Karpas-422 (cell line): ENCODE measurements around the gene ENDOU. TPM values are rescaled to one million over a fixed set of nuclear protein-coding genes. Genes with fewer than 3 reads are reported as not detected.
A peak's percentile ranks its signal among the peaks of the same experiment; 100 is the strongest.

Source experiments
- DNase-seq: peaks from one replicate; pipeline ENCODE4 v3.0.0-alpha.2; 2015
- H2AFZ ChIP-seq: fragments of 200-600 bp; sonication (generic); 2 replicates; pipeline ENCODE4 v1.6.1; 2014; ENCODE audit warnings: antibody characterized with exemption, low read length, mixed read lengths
- H3K27ac ChIP-seq: fragments of 200-600 bp; sonication (generic); 2 replicates; pipeline ENCODE4 v1.5.1; 2014; ENCODE audit warnings: mild to moderate bottlenecking, low read length, moderate library complexity
- H3K27me3 ChIP-seq: fragments of 200-600 bp; sonication (generic); 2 replicates; pipeline ENCODE4 v1.6.1; 2014; ENCODE audit warnings: low read length, mixed read lengths
- H3K36me3 ChIP-seq: fragments of 200-600 bp; sonication (generic); 2 replicates; pipeline ENCODE4 v1.6.1; 2014; ENCODE audit warnings: low read length, mixed read lengths; ENCODE audit not compliant: insufficient read depth
- H3K4me1 ChIP-seq: fragments of 200-600 bp; sonication (generic); 2 replicates; pipeline ENCODE4 v1.6.1; 2014; ENCODE audit warnings: mild to moderate bottlenecking, low read length, mixed read lengths
- H3K4me2 ChIP-seq: fragments of 200-600 bp; sonication (generic); 2 replicates; pipeline ENCODE4 v1.6.1; 2014; ENCODE audit warnings: low read length, low read depth, mild to moderate bottlenecking; ENCODE audit not compliant: poor library complexity, severe bottlenecking
- H3K4me3 ChIP-seq: fragments of 200-600 bp; sonication (generic); 2 replicates; pipeline ENCODE4 v1.5.1; 2014; ENCODE audit warnings: mild to moderate bottlenecking, antibody characterized with exemption, low read length, mixed read lengths
- H3K79me2 ChIP-seq: fragments of 200-600 bp; sonication (generic); 2 replicates; pipeline ENCODE4 v1.6.1; 2014; ENCODE audit warnings: mild to moderate bottlenecking, low read length, mixed read lengths
- H3K9ac ChIP-seq: fragments of 200-600 bp; sonication (generic); 2 replicates; pipeline ENCODE4 v1.6.0; 2014; ENCODE audit warnings: low read length
- H3K9me2 ChIP-seq: fragments of 200-600 bp; sonication (generic), shearing (Covaris generic); replicated peaks from 2 replicates; pipeline ENCODE4 v1.6.0; 2014; ENCODE audit warnings: mild to moderate bottlenecking, low read length, moderate library complexity; ENCODE audit not compliant: insufficient read depth
- H3K9me3 ChIP-seq: fragments of 300-700, 200-600 bp; sonication (generic); 2 replicates; pipeline ENCODE4 v1.6.1; 2014; ENCODE audit warnings: low read length, mixed read lengths
- H4K20me1 ChIP-seq: fragments of 200-600 bp; sonication (generic); 2 replicates; pipeline ENCODE4 v1.6.1; 2014; ENCODE audit warnings: mild to moderate bottlenecking, antibody characterized with exemption, low read length, low read depth; ENCODE audit not compliant: insufficient read depth
- total RNA-seq: library from RNA; depleted of rRNA; stranded (reverse); fragments of >200 nt; shearing (Covaris generic); gene quantifications from 2 replicates; pipeline ENCODE4 v1.2.3, GENCODE V29; 2014; ENCODE audit warnings: low replicate concordance

ENDOU gene
- total RNA-seq, 1 experiment from 2014 or later, result 1.2 TPM

DNA sequence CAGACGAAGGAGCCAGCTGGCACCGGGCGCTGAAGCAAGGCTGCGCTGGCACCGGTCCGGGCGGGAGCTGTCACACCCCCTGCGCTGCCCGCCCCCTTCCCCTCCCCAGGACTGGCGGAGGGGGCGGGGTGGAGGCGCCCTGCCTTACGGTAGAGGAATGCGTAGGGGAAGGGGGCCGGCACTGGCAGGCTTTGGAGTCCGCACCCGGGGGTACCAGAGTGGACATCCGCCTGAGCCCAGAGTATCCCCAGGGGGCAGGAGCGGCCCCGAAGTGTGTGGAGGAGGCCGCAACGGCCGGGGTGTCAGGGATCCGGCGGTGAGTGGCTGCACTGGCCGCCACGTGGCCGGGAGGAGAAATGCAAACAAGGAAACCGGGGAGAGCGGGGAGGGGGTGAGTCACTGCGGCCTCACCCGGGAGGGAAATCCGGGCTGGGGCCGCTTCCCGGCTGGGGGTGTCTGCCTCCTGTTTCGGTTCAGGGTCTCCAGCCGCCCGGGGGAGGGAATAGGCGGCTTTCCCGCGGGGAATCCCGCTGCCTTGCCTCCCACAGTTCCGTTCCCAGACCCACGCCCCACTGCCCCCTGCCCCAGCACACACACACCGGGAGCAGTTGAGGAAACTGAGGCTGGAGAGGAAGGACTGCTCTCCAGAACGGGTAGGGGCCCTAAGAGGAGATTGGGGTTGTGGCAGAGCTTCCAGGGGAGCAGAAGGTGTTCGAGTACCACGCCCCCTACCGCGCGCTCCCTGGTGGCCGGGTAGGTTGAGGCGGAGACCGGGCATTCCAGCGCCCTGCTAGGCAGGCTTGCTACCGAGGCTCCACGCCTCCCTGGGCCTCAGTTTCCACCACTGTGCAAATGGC lies 33.8 kb upstream of the ENDOU start, which contains the start of gene RAPGEF3:
TSS of gene RAPGEF3 (minus strand) at position 47 of the 857 bp plus-strand sequence. CDS start 324 bp downstream, outside the sequence.
- peak within 1 kb of the TSS; percentile 70 for H3K4me3 ChIP-seq
- no peaks in the 10 kb centered on the region for H3K27me3 ChIP-seq
- no peaks in the 10 kb centered on the region for H3K79me2 ChIP-seq
- no peaks in the 10 kb centered on the region for H3K9me2 ChIP-seq
- H3K4me2 ChIP-seq, result peak within 1 kb of the TSS; percentile 86
- H4K20me1 ChIP-seq, result no peaks in the 10 kb centered on the region
- peak; percentile 86 for DNase-seq
- H3K27ac ChIP-seq, result no peak within 1 kb of the TSS
- no peaks in the 10 kb centered on the region for H3K9me3 ChIP-seq
- peak within 1 kb of the TSS; percentile 96 for H2AFZ ChIP-seq
- peaks cover 38% of the 10 kb centered on the region for H3K4me1 ChIP-seq
- H3K9ac ChIP-seq, result peak within 1 kb of the TSS; percentile 71
- H3K36me3 ChIP-seq, result no peaks in the 10 kb centered on the region

DNA sequence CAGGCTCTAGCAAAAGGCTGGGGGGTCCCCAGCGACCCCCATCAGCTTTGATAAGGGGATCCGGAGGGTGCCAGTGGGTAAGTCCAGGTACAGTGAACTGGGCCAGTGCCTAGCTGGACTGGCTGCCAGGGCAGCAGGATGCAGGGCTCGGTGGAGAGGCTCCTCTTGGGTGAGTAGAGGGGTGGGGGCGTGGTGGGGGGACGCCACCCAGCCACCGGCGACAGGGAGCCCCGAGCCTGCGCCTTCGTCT lies 33.2 kb upstream of the ENDOU start:
- peak overlapping the region; percentile 96; the same call in 1 of the 2 replicates for H2AFZ ChIP-seq

DNA sequence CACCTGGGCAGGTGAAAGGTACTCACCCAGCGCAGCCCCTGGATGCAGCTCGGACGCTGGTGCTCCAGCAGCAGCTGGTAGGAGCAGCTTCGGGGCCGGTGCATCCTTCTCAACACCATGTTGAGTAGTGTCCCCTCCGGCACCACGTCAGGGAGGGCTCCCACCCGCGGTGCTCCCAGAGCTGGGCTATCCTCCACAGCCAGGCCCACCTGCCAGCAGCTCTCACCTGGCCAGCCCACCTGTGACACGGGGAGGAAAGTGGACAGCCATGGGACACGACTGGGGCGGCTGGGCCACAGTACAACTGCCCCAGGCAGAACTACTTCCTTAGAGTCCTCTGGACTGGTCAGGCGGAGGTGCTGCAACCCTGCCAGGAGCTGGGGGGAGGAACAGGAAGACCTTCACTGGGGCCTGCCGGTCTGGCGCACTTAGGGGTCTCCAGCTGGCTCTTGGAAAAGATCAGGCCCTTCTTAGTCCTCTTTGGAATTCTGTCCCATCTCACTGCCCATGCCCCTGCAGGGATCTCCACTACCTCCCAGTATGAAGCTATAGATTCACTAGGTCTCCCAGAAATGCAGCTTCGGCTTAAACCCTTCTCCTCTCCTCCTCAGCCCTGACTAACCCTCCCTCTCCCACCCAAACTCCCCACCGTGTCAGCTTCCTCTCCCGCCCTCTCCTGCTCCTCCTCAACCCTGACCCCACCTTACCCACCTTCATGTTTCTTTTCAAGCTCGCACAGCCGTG lies 32.7 kb upstream of the ENDOU start:
- H3K36me3 ChIP-seq, result no peaks in the 10 kb centered on the region
- no peaks in the 10 kb centered on the region for H3K79me2 ChIP-seq
- DNase-seq, result no peak
- no peak overlapping the region for H3K27ac ChIP-seq
- H3K4me3 ChIP-seq, result peak overlapping the region; percentile 70
- peak overlapping the region; percentile 86 for H3K4me2 ChIP-seq
- peak overlapping the region; percentile 71 for H3K9ac ChIP-seq
- no peaks in the 10 kb centered on the region for H3K27me3 ChIP-seq
- no peaks in the 10 kb centered on the region for H3K9me2 ChIP-seq
- no peak overlapping the region for H2AFZ ChIP-seq
- peaks cover 41% of the 10 kb centered on the region for H3K4me1 ChIP-seq
- H4K20me1 ChIP-seq, result no peaks in the 10 kb centered on the region
- H3K9me3 ChIP-seq, result no peaks in the 10 kb centered on the region

More for the DNA sequence above, 33.2 kb upstream of the ENDOU start:
- H3K4me2 ChIP-seq, result peak overlapping the region; percentile 86
- no peak for DNase-seq
- no peaks in the 10 kb centered on the region for H3K27me3 ChIP-seq
- H3K27ac ChIP-seq, result no peak overlapping the region
- peak overlapping the region; percentile 70 for H3K4me3 ChIP-seq
- no peaks in the 10 kb centered on the region for H3K9me3 ChIP-seq
- no peaks in the 10 kb centered on the region for H3K79me2 ChIP-seq
- no peaks in the 10 kb centered on the region for H3K9me2 ChIP-seq
- H3K4me1 ChIP-seq, result peaks cover 38% of the 10 kb centered on the region
- no peaks in the 10 kb centered on the region for H3K36me3 ChIP-seq
- H4K20me1 ChIP-seq, result no peaks in the 10 kb centered on the region
- peak overlapping the region; percentile 71 for H3K9ac ChIP-seq

DNA sequence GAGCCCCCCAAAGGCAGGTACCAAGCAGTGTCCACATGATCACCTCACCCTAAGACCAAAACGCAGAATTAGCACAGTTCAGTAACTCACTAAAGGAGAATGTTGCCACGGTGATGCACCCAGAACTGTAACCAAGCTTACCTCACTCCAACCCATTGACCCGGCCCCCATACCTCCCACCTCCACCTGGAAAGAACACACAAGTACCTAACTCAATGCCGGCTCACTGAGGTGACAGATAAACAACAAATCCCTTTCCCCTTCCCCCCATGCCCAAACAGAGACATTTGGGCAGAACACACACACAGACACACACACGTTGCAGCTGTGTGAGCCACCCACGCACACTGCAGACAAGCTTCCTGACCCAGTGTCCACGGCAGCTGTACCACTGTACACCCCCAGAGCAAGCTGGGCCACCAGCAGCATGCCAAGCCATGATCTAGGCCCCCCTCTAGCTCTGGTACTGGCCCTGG lies 32.1 kb upstream of the ENDOU start:
- Histone ChIP-seq H3K27ac (no peak overlapping the region), H2AFZ (no peak overlapping the region)

DNA sequence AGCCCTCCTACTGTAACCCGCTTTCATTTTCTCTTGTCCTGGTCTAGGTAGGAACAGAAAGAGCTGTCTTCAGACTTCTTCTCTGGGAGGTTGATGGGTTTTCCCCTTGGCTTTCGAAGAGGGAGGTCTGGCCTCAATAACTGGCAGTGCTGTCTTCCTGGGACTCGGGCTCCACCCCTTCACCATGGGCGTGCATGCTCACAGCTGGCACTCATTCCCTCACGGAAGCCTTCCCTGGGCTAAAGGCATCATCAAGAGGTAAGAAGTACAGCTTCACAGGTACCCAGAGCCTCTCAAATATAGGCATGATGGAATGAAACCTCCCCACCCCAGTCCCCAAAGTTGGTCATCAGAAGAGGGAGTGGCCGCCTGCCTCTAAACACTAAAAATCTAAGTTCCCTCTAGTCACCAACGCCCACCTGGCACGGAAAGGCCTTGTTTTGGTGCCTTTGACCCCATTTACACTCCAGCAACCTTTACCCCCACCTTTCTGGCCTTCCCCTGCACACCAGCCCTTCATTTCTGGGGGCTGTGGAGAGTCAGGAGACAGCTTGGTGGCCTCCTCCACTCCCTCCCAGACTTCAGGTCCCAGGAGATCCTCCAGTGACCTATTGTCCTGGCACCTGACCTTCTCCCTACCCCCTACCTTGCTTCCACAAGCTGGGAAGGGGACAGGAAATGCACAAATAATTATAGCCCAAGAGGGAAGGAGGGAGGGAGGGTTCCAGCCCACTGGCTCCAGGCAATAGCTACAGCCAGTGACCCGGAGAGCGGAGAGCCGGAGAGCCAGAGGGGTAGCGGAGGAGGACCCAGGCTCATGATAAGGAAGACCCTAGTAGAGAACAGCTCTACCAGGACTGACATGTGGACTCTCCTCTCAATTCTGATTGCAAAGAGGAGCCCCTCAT lies 30.6 kb upstream of the ENDOU start:
- H3K4me3 ChIP-seq, result no peak overlapping the region
- no peak overlapping the region for H3K9ac ChIP-seq

More for the DNA sequence above, 32.1 kb upstream of the ENDOU start:
- Histone ChIP-seq H3K27me3 (no peaks in the 10 kb centered on the region), H3K4me3 (no peak overlapping the region), H3K9me2 (no peaks in the 10 kb centered on the region), H3K36me3 (no peaks in the 10 kb centered on the region), H3K4me2 (no peak overlapping the region), H4K20me1 (no peaks in the 10 kb centered on the region), H3K79me2 (no peaks in the 10 kb centered on the region), H3K9ac (no peak overlapping the region), H3K9me3 (no peaks in the 10 kb centered on the region), H3K4me1 (peaks cover 45% of the 10 kb centered on the region)
- DNase-seq, result no peak

DNA sequence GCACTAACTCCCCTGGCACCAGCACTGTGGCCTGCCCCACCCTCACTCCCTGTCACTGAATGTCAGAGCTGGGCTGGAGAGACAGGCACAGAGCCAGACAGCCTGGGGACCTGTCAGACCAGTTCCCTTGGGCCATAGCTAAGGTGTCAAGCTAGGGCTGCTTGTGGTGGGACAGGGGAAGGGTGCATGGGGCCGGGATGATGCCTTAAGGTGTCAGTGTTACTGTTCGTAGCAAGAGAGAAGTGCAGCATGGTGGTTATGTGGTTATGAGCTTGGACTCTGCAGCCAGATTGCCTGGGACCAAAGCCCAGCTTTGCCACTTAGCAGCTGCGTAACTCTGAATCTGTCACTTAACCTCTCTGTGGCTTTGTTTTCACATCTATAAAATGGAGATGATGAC lies 29.6 kb upstream of the ENDOU start:
- no peaks in the 10 kb centered on the region for H3K9me3 ChIP-seq
- no peaks in the 10 kb centered on the region for H3K27me3 ChIP-seq
- no peak overlapping the region for H3K4me3 ChIP-seq
- H4K20me1 ChIP-seq, result no peaks in the 10 kb centered on the region
- H3K79me2 ChIP-seq, result no peaks in the 10 kb centered on the region
- peaks cover 45% of the 10 kb centered on the region for H3K4me1 ChIP-seq
- H3K9me2 ChIP-seq, result no peaks in the 10 kb centered on the region
- H2AFZ ChIP-seq, result no peak overlapping the region
- no peak for DNase-seq
- no peak overlapping the region for H3K27ac ChIP-seq
- H3K9ac ChIP-seq, result no peak overlapping the region
- H3K36me3 ChIP-seq, result no peaks in the 10 kb centered on the region
- no peak overlapping the region for H3K4me2 ChIP-seq

More for the DNA sequence above, 30.6 kb upstream of the ENDOU start:
- H3K27me3 ChIP-seq, result no peaks in the 10 kb centered on the region
- no peaks in the 10 kb centered on the region for H3K36me3 ChIP-seq
- H4K20me1 ChIP-seq, result no peaks in the 10 kb centered on the region
- no peak overlapping the region for H3K27ac ChIP-seq
- H3K9me3 ChIP-seq, result no peaks in the 10 kb centered on the region
- no peak for DNase-seq
- H3K4me2 ChIP-seq, result no peak overlapping the region
- H3K9me2 ChIP-seq, result no peaks in the 10 kb centered on the region
- H2AFZ ChIP-seq, result no peak overlapping the region
- no peaks in the 10 kb centered on the region for H3K79me2 ChIP-seq
- peaks cover 45% of the 10 kb centered on the region for H3K4me1 ChIP-seq

DNA sequence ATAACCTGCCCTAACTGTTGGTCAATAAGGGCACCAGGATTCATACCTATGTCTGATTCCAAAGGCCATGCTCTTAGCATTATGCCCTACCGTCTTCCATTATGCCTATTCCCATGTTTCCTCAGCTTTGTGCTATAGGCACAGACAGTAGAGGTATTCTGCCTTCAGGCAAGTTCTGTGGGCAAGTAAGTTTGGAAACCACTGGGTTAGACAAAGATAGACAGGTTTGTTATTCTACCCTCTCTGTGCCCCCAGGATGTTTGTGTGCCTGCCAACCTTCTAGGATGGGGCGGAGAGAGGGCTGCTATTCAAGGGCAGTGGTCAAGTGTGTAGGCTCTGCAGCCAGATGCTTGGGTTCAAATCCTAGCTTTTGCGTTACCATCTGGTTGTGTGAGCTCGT lies 28.8 kb upstream of the ENDOU start:
- Histone ChIP-seq H3K27ac (no peak overlapping the region), H3K79me2 (no peaks in the 10 kb centered on the region), H3K4me1 (peaks cover 38% of the 10 kb centered on the region), H4K20me1 (no peaks in the 10 kb centered on the region), H3K36me3 (no peaks in the 10 kb centered on the region), H3K4me2 (peak overlapping the region; percentile 53), H3K9ac (peak overlapping the region; percentile 30; the same call in 1 of the 2 replicates), H2AFZ (no peak overlapping the region), H3K9me2 (no peaks in the 10 kb centered on the region), H3K9me3 (no peaks in the 10 kb centered on the region), H3K4me3 (peak overlapping the region; percentile 2; the same call in 1 of the 2 replicates), H3K27me3 (no peaks in the 10 kb centered on the region)
- DNase-seq, result no peak
